DOHH2 (cell line): ENCODE measurements around the gene PEX26.

Experiments used
- CTCF ChIP-seq: fragments of 200-600 bp; sonication (generic); IDR thresholded peaks from one replicate; pipeline ENCODE4 v1.5.1; 2014; ENCODE audit warnings: antibody characterized with exemption, mild to moderate bottlenecking, low read depth, low read length; ENCODE audit not compliant: poor library complexity, severe bottlenecking
- EZH2phosphoT487 ChIP-seq: fragments of 200-600 bp; sonication (generic); IDR thresholded peaks from 2 replicates; pipeline ENCODE4 v1.6.1; 2017; ENCODE audit warnings: borderline replicate concordance, mild to moderate bottlenecking, antibody characterized with exemption, low read length, moderate library complexity, mixed read lengths

GRCh38 chr22:18042685-18043084 lies 35.1 kb upstream of the PEX26 start:
- no peak for TF ChIP-seq CTCF
- TF ChIP-seq EZH2phosphoT487 = no peak
